K562 (cell line): ENCODE measurements around the gene ATG10. TPM values are rescaled to one million over a fixed set of nuclear protein-coding genes. Genes with fewer than 3 reads are reported as not detected.

Source experiments
- EZH2 ChIP-seq: IDR thresholded peaks from 2 replicates; pipeline ENCODE4 v1.6.1; 2012; ENCODE audit warnings: low read depth, mild to moderate bottlenecking, inconsistent platforms, low read length, borderline replicate concordance
- GABPA ChIP-seq: fragments of 200-800 bp; sonication (Bioruptor generic); conservative IDR thresholded peaks from 2 replicates; pipeline ENCODE4 v1.6.1; 2016; ENCODE audit warnings: low read depth, missing genetic modification characterization, missing compliant biosample characterization
- GATAD2B ChIP-seq: fragments of 450-650 bp; IDR thresholded peaks from 2 replicates; pipeline ENCODE4 v1.6.1; 2017; ENCODE audit warnings: mild to moderate bottlenecking, borderline replicate concordance
- HMGN3 ChIP-seq: IDR thresholded peaks from 2 replicates; pipeline ENCODE4 v1.6.1; 2011; ENCODE audit warnings: borderline replicate concordance, low read depth, mild to moderate bottlenecking, mixed read lengths, low read length; ENCODE audit not compliant: insufficient read length; ENCODE audit errors: extremely low read depth
- KAT7 ChIP-seq: sonication (generic); formaldehyde crosslinking; IDR thresholded peaks from 2 replicates; pipeline ENCODE4 v1.8.0; 2022; ENCODE audit warnings: missing genetic modification reagents, mild to moderate bottlenecking, borderline replicate concordance
- MTF1 ChIP-seq: fragments of 250-450 bp; sonication (Bioruptor Pico); IDR thresholded peaks from 2 replicates; pipeline ENCODE4 v1.9.0; 2021; ENCODE audit warnings: moderate library complexity, mild to moderate bottlenecking, inconsistent platforms, borderline replicate concordance
- TCF7L2 ChIP-seq: fragments of 150-350 bp; IDR thresholded peaks from 2 replicates; pipeline ENCODE4 v1.6.1; 2016; ENCODE audit warnings: low read depth, mild to moderate bottlenecking, low read length, moderate library complexity
- U2AF2 ChIP-seq: fragments of 200-400 bp; formaldehyde crosslinking; optimal IDR thresholded peaks from 2 replicates; pipeline ENCODE3; 2017; ENCODE audit warnings: low read depth, mild to moderate bottlenecking, low read length
- ZNF316 ChIP-seq: fragments of 450-650 bp; IDR thresholded peaks from 2 replicates; pipeline ENCODE4 v1.6.1; 2016
- polyA plus RNA-seq, 8 experiments: library from polyadenylated mRNA; depleted of rRNA in 4 of 8; stranded (reverse) in 5 of 8; unstranded in 3 of 8; fragments of >200 nt; fragmentation: Nextera tagmentation in 2 of 8; fragmentation: Illumina TruSeq in 1 of 8; extraction: Ambion mirVana in 2 of 8; extraction: Trizol in 1 of 8; gene quantifications; 2 replicates each; pipeline versions ENCODE4 v1.2.1 to v1.2.3, GENCODE V29; 2011 to 2014; ENCODE audit warnings: inconsistent platforms in 1 of 8, missing spikeins in 1 of 8
- total RNA-seq, 7 experiments: library from RNA; depleted of rRNA in 6 of 7; stranded (reverse); fragments of >200 nt in 6 of 7; fragmentation: Illumina TruSeq in 2 of 7; extraction: Trizol in 2 of 7; gene quantifications; 2 replicates each; pipeline versions ENCODE4 v1.2.1 to v1.2.3, GENCODE V29; 2011 to 2021; ENCODE audit warnings: low replicate concordance in 1 of 7
- TF ChIP-seq, protein P1 (sequence below), 2 experiments: fragments of 450-650 bp in 1 of 2; sonication (generic) in 1 of 2; formaldehyde crosslinking in 1 of 2; IDR thresholded peaks; 2 replicates each; pipeline versions ENCODE4 v1.7.1 to v1.9.0; 2016 to 2022; ENCODE audit warnings: inconsistent platforms in 1 of 2, mild to moderate bottlenecking in 1 of 2, missing genetic modification reagents in 1 of 2
- TF ChIP-seq, protein P2 (sequence below): sonication (generic); formaldehyde crosslinking; IDR thresholded peaks from 2 replicates; pipeline ENCODE4 v1.8.0; 2023; ENCODE audit warnings: mild to moderate bottlenecking, missing genetic modification reagents
- TF ChIP-seq, protein P3 (sequence below): sonication (generic); formaldehyde crosslinking; IDR thresholded peaks from 2 replicates; pipeline ENCODE4 v1.8.0; 2022; ENCODE audit warnings: missing genetic modification reagents, mild to moderate bottlenecking, borderline replicate concordance
- TF ChIP-seq, protein P4 (sequence below), 2 experiments: fragments of 450-650 bp; IDR thresholded peaks; 2 replicates each; pipeline ENCODE4 v1.6.1; 2016

Gene ATG10
- total and polyA plus RNA-seq, 9 of the 15 experiments (the other 6 are each of a cell fraction or from before 2014, with no cell fraction given): 7.0 to 18.8 (median 14.6) TPM

DNA sequence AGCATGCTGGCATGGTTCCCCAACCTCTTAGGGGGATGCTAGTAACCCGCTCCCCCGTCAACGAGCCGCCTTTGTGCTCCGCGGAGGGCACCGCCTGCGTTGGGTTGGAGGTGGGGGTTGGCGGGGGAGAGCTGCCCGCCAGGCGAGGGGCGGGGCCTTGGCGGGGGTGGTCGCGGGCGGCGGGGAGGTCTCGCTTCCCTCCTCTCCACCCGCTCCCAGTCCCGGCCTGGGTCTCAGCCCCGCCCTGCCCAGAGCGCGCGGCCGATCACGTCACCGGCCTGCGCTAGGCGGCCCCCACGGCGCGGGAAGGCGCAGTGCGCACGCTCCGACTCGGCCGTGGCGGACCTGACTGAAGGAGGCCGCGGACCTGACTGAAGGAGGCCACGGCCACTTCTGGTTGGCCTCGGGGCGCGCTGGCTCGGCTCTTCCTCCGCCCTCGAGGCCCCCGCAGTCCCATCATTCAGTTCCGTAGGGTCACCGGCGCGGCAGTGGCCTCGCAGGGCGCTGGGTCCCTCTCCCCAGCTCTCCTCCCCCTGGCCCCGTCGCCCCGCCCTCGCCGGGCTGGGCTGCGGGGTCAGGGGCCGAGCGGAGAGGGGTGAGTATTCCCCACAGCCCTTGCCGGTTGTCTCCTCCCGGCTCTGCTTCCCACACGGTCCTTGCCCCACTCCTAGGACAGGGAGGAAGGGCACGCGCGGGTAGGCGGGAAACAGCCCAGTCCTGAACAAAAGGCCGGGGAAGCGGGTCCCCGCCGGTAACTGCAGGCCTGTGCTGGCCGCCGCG, at the start of gene ATG10 (continued):
- TF ChIP-seq, protein P1, sequence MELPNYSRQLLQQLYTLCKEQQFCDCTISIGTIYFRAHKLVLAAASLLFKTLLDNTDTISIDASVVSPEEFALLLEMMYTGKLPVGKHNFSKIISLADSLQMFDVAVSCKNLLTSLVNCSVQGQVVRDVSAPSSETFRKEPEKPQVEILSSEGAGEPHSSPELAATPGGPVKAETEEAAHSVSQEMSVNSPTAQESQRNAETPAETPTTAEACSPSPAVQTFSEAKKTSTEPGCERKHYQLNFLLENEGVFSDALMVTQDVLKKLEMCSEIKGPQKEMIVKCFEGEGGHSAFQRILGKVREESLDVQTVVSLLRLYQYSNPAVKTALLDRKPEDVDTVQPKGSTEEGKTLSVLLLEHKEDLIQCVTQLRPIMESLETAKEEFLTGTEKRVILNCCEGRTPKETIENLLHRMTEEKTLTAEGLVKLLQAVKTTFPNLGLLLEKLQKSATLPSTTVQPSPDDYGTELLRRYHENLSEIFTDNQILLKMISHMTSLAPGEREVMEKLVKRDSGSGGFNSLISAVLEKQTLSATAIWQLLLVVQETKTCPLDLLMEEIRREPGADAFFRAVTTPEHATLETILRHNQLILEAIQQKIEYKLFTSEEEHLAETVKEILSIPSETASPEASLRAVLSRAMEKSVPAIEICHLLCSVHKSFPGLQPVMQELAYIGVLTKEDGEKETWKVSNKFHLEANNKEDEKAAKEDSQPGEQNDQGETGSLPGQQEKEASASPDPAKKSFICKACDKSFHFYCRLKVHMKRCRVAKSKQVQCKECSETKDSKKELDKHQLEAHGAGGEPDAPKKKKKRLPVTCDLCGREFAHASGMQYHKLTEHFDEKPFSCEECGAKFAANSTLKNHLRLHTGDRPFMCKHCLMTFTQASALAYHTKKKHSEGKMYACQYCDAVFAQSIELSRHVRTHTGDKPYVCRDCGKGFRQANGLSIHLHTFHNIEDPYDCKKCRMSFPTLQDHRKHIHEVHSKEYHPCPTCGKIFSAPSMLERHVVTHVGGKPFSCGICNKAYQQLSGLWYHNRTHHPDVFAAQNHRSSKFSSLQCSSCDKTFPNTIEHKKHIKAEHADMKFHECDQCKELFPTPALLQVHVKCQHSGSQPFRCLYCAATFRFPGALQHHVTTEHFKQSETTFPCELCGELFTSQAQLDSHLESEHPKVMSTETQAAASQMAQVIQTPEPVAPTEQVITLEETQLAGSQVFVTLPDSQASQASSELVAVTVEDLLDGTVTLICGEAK (IDR thresholded peaks at IDR 0.05): no peak; the same call in 1 of the 2 replicates
- TF ChIP-seq, protein P1 (CRISPR knock-in tag; IDR thresholded peaks at IDR 0.05): no peak
- TF ChIP-seq GABPA (tag) (peak; percentile 45), KAT7 (CRISPR knock-in tag) (peak; percentile 86), GATAD2B (no peak), EZH2 (no peak), U2AF2 (no peak), ZNF316 (no peak), HMGN3 (peak; percentile 93), MTF1 (CRISPR knock-in tag) (no peak), TCF7L2 (no peak)
- TF ChIP-seq, protein P2, sequence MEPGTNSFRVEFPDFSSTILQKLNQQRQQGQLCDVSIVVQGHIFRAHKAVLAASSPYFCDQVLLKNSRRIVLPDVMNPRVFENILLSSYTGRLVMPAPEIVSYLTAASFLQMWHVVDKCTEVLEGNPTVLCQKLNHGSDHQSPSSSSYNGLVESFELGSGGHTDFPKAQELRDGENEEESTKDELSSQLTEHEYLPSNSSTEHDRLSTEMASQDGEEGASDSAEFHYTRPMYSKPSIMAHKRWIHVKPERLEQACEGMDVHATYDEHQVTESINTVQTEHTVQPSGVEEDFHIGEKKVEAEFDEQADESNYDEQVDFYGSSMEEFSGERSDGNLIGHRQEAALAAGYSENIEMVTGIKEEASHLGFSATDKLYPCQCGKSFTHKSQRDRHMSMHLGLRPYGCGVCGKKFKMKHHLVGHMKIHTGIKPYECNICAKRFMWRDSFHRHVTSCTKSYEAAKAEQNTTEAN (CRISPR knock-in tag): peak; percentile 92
- TF ChIP-seq, protein P3, sequence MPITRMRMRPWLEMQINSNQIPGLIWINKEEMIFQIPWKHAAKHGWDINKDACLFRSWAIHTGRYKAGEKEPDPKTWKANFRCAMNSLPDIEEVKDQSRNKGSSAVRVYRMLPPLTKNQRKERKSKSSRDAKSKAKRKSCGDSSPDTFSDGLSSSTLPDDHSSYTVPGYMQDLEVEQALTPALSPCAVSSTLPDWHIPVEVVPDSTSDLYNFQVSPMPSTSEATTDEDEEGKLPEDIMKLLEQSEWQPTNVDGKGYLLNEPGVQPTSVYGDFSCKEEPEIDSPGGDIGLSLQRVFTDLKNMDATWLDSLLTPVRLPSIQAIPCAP (CRISPR knock-in tag): no peak
- TF ChIP-seq, protein P4, sequence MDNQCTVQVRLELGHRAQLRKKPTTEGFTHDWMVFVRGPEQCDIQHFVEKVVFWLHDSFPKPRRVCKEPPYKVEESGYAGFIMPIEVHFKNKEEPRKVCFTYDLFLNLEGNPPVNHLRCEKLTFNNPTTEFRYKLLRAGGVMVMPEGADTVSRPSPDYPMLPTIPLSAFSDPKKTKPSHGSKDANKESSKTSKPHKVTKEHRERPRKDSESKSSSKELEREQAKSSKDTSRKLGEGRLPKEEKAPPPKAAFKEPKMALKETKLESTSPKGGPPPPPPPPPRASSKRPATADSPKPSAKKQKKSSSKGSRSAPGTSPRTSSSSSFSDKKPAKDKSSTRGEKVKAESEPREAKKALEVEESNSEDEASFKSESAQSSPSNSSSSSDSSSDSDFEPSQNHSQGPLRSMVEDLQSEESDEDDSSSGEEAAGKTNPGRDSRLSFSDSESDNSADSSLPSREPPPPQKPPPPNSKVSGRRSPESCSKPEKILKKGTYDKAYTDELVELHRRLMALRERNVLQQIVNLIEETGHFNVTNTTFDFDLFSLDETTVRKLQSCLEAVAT (IDR thresholded peaks at IDR 0.05): peak in 1 of 2 experiments; percentile 97; a peak in 2 of 4 replicates
